Cerebellar cortex (tissue), 1 donor: ENCODE measurements around the gene THSD7A.
"Not testable (repeated sequence)": the region's sequence is repeated elsewhere in the genome, so short reads cannot be mapped to it uniquely, and the experiment has no call there.

ENCODE experiments used
- DNase-seq: peaks from one replicate; pipeline ENCODE4 v3.0.0-alpha.2; 2015; ENCODE audit warnings: low spot score

THSD7A gene

GRCh38 chr7:11576310-11576709 is 255.7 kb downstream of the THSD7A start:
- DNase-seq: no peak

GRCh38 chr7:11573128-11573750 is 258.8 kb downstream of the THSD7A start:
- DNase-seq: no peak

- DNase-seq: no peak
These were observed 261.0 kb downstream of the THSD7A start for GRCh38 chr7:11570922-11571550.

GRCh38 chr7:11570205-11570604 is 261.8 kb downstream of the THSD7A start:
- no peak for DNase-seq

- DNase-seq: no peak
These were observed 264.4 kb downstream of the THSD7A start for GRCh38 chr7:11567571-11567970.

GRCh38 chr7:11557627-11558026 is 274.4 kb downstream of the THSD7A start:
- DNase-seq: peak; percentile 3

GRCh38 chr7:11552676-11553296 is 279.2 kb downstream of the THSD7A start:
- DNase-seq: no peak

- DNase-seq: no peak
These were observed 280.5 kb downstream of the THSD7A start for GRCh38 chr7:11551470-11551869.

- no peak for DNase-seq
These were observed 283.5 kb downstream of the THSD7A start for GRCh38 chr7:11548532-11548931.

- DNase-seq: no peak
These were observed 290.7 kb downstream of the THSD7A start for GRCh38 chr7:11541330-11541729.

GRCh38 chr7:11540271-11540761 is 291.7 kb downstream of the THSD7A start:
- no peak for DNase-seq

GRCh38 chr7:11539853-11540252 is 292.1 kb downstream of the THSD7A start:
- no peak for DNase-seq

- no peak for DNase-seq
These were observed 293.2 kb downstream of the THSD7A start for GRCh38 chr7:11538751-11539299.

- no peak for DNase-seq
These were observed 298.7 kb downstream of the THSD7A start for GRCh38 chr7:11533229-11533820.

GRCh38 chr7:11529382-11529781 is 302.6 kb downstream of the THSD7A start:
- DNase-seq: no peak

GRCh38 chr7:11527707-11528106 is 304.3 kb downstream of the THSD7A start:
- DNase-seq: no peak

GRCh38 chr7:11524476-11525397 is 307.3 kb downstream of the THSD7A start:
- DNase-seq: no peak

- DNase-seq: not testable (repeated sequence)
These were observed 310.0 kb downstream of the THSD7A start for GRCh38 chr7:11521964-11522499.

- no peak for DNase-seq
These were observed 314.1 kb downstream of the THSD7A start for GRCh38 chr7:11517853-11518252.

GRCh38 chr7:11516328-11516727 is 315.7 kb downstream of the THSD7A start:
- DNase-seq: no peak

- DNase-seq: no peak
These were observed 318.5 kb downstream of the THSD7A start for GRCh38 chr7:11513460-11513859.
